C4-2B (cell line): ENCODE results near the gene GRID1.

ENCODE experiments used
- ZFX ChIP-seq: fragments of 450-650 bp; IDR thresholded peaks from 2 replicates; pipeline ENCODE4 v1.6.1; 2017
- TF ChIP-seq, protein P1 (sequence below): fragments of 450-650 bp; conservative IDR thresholded peaks from 2 replicates; pipeline ENCODE4 v1.5.1; 2017; ENCODE audit warnings: mild to moderate bottlenecking

DNA sequence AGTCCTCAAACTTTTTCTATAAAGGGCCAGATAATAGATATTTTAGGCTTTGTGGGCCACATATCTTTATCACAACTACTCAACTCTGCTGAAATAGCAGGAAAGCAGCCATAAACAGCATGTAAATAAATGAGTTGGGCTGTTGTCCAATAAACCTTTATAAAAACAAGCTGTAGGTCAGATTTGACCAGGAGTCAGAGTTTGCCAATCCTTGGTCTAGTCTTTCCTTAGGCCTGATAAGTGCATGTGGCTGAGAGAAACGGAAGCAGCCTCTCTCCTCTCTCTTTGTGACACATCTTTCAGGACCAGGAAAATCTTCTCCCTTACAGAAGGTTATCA lies 724.5 kb downstream of the GRID1 start:
- TF ChIP-seq, protein P1, sequence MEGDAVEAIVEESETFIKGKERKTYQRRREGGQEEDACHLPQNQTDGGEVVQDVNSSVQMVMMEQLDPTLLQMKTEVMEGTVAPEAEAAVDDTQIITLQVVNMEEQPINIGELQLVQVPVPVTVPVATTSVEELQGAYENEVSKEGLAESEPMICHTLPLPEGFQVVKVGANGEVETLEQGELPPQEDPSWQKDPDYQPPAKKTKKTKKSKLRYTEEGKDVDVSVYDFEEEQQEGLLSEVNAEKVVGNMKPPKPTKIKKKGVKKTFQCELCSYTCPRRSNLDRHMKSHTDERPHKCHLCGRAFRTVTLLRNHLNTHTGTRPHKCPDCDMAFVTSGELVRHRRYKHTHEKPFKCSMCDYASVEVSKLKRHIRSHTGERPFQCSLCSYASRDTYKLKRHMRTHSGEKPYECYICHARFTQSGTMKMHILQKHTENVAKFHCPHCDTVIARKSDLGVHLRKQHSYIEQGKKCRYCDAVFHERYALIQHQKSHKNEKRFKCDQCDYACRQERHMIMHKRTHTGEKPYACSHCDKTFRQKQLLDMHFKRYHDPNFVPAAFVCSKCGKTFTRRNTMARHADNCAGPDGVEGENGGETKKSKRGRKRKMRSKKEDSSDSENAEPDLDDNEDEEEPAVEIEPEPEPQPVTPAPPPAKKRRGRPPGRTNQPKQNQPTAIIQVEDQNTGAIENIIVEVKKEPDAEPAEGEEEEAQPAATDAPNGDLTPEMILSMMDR = no peak
- no peak for TF ChIP-seq ZFX
